HCT116 (cell line): ENCODE results near the gene ZGPAT. TPM values are rescaled to one million over a fixed set of nuclear protein-coding genes. Genes with fewer than 3 reads are reported as not detected.

Source experiments
- ATAC-seq: fragments of 200-7000 bp; cut with Tn5 transposase; 2 replicates; pipeline ENCODE4 v1.9.1; 2020; ENCODE audit warnings: mild to moderate bottlenecking, moderate library complexity
- BruUV-seq: library from RNA; stranded (reverse); fragments of 400-500 nt; replicated peaks from 2 replicates; lab custom pipeline; 2021; lab: Mats Ljungman, UMichigan
- CTCF ChIA-PET: fragments of 300-600 bp; sonication (Branson Sonifier 250); formaldehyde crosslinking; loops from one replicate; lab custom pipeline; 2021; ENCODE audit warnings: antibody characterized with exemption; lab: Charles Lee
- POLR2A ChIA-PET: fragments of 300-600, 350-600 bp; sonication (Branson Sonifier 250); formaldehyde crosslinking; loops from one replicate; lab custom pipeline; 2021; ENCODE audit warnings: antibody characterized with exemption; lab: Charles Lee
- RAD21 ChIA-PET, 2 experiments: fragments of 300-600 bp; sonication (Branson Sonifier 250); formaldehyde crosslinking; loops; one replicate each; lab custom pipeline; 2023; ENCODE audit warnings: low total read pairs in 2 of 2; ENCODE audit not compliant: uncharacterized antibody in 2 of 2, unreplicated experiment in 2 of 2, low non-redundant PET in 1 of 2; lab: Charles Lee
- DNase-seq: peaks from one replicate; pipeline ENCODE4 v3.0.0-alpha.2; 2010; ENCODE audit warnings: low read depth, low spot score
- H2AFZ ChIP-seq: fragments of 200-600 bp; shearing (Covaris generic), sonication (generic); 2 replicates; pipeline ENCODE4 v1.6.1; 2017; ENCODE audit warnings: low read depth, mixed run types, mixed read lengths, antibody characterized with exemption, low read length; ENCODE audit not compliant: poor library complexity, severe bottlenecking
- H3K27ac ChIP-seq: 2 replicates; pipeline ENCODE4 v1.5.1; 2012; ENCODE audit warnings: low read depth, low read length
- H3K27me3 ChIP-seq: fragments of 200-600 bp; sonication (generic); 2 replicates; pipeline ENCODE4 v1.6.1; 2016; ENCODE audit warnings: mixed run types, low read length, mixed read lengths; ENCODE audit not compliant: insufficient read depth
- H3K36me3 ChIP-seq, 2 experiments: fragments of 200-500 bp in 1 of 2; fragments of 200-600 bp in 1 of 2; sonication (Bioruptor generic) in 1 of 2; sonication (generic) in 1 of 2; 2 replicates each; pipeline versions ENCODE4 v1.5.1 to v1.6.1; 2014 to 2016; ENCODE audit warnings: low read length in 2 of 2, inconsistent platforms in 1 of 2, mixed read lengths in 1 of 2, mixed run types in 1 of 2; ENCODE audit not compliant: insufficient read depth in 2 of 2, control insufficient read depth in 1 of 2
- H3K4me1 ChIP-seq, 2 experiments: fragments of 200-600 bp in 1 of 2; sonication (generic) in 1 of 2; 2 replicates each; pipeline versions ENCODE4 v1.5.1 to v1.6.1; 2012 to 2017; ENCODE audit warnings: low read length in 2 of 2, inconsistent platforms in 1 of 2, mild to moderate bottlenecking in 1 of 2, mixed read lengths in 1 of 2, mixed run types in 1 of 2, moderate library complexity in 1 of 2; ENCODE audit not compliant: insufficient read depth in 2 of 2, control insufficient read depth in 1 of 2
- H3K4me2 ChIP-seq: fragments of 200-600 bp; sonication (generic); 2 replicates; pipeline ENCODE4 v1.6.1; 2017; ENCODE audit warnings: mixed run types, low read length, mixed read lengths
- H3K4me3 ChIP-seq, 2 experiments: fragments of 200-600 bp in 1 of 2; sonication (generic) in 1 of 2; replicated peaks in 1 of 2; 2 replicates each; pipeline ENCODE4 v1.5.1; 2011 to 2016; ENCODE audit warnings: low read length in 2 of 2, control low read depth in 1 of 2, low read depth in 1 of 2, mild to moderate bottlenecking in 1 of 2, mixed read lengths in 1 of 2, mixed run types in 1 of 2
- H3K79me2 ChIP-seq: fragments of 200-600 bp; sonication (generic); 2 replicates; pipeline ENCODE4 v1.6.1; 2017; ENCODE audit warnings: mild to moderate bottlenecking, mixed run types, low read length, moderate library complexity, mixed read lengths; ENCODE audit not compliant: insufficient read depth
- H3K9ac ChIP-seq: fragments of 200-600 bp; sonication (generic); 2 replicates; pipeline ENCODE4 v1.6.1; 2016; ENCODE audit warnings: low read length, mixed read lengths
- H3K9me2 ChIP-seq: fragments of 200-600 bp; sonication (generic), shearing (Covaris generic); 2 replicates; pipeline ENCODE4 v1.6.1; 2017; ENCODE audit warnings: mixed run types, mild to moderate bottlenecking, moderate library complexity; ENCODE audit not compliant: insufficient read depth
- H3K9me3 ChIP-seq, 2 experiments: fragments of 200-500 bp in 1 of 2; fragments of 200-600 bp in 1 of 2; sonication (Bioruptor generic) in 1 of 2; sonication (generic) in 1 of 2; 2 replicates each; pipeline ENCODE4 v1.6.1; 2014 to 2017; ENCODE audit warnings: low read length in 2 of 2, mixed read lengths in 2 of 2, inconsistent platforms in 1 of 2, low read depth in 1 of 2, mild to moderate bottlenecking in 1 of 2, mixed run types in 1 of 2, moderate library complexity in 1 of 2; ENCODE audit not compliant: control insufficient read depth in 1 of 2, insufficient read depth in 1 of 2
- H4K20me1 ChIP-seq: fragments of 200-600 bp; sonication (generic), shearing (Covaris generic); 2 replicates; pipeline ENCODE4 v1.6.1; 2017; ENCODE audit warnings: mixed run types, mild to moderate bottlenecking, moderate library complexity; ENCODE audit not compliant: insufficient read depth
- ATF3 ChIP-seq: IDR thresholded peaks from 2 replicates; pipeline ENCODE4 v1.6.1; 2012
- CBX3 ChIP-seq: IDR thresholded peaks from 2 replicates; pipeline ENCODE4 v1.6.1; 2012; ENCODE audit warnings: low read depth
- CTCF ChIP-seq, 3 experiments: fragments of 200-600 bp in 1 of 3; sonication (generic) in 1 of 3; IDR thresholded peaks in 2 of 3; conservative IDR thresholded peaks in 1 of 3; 2 replicates each; pipeline ENCODE4 v1.5.1; 2012 to 2017; ENCODE audit warnings: low read depth in 2 of 3, low read length in 2 of 3, antibody characterized with exemption in 1 of 3, borderline replicate concordance in 1 of 3, control low read depth in 1 of 3, mild to moderate bottlenecking in 1 of 3, mixed read lengths in 1 of 3, mixed run types in 1 of 3, moderate library complexity in 1 of 3; ENCODE audit not compliant: insufficient read depth in 1 of 3
- EGR1 ChIP-seq: IDR thresholded peaks from 2 replicates; pipeline ENCODE4 v1.6.1; 2012; ENCODE audit warnings: low read depth
- ELF1 ChIP-seq: IDR thresholded peaks from 2 replicates; pipeline ENCODE4 v1.6.1; 2012; ENCODE audit warnings: low read depth, borderline replicate concordance
- EZH2 ChIP-seq: fragments of 200-600 bp; sonication (generic); IDR thresholded peaks from 2 replicates; pipeline ENCODE4 v1.6.1; 2017; ENCODE audit warnings: antibody characterized with exemption, mixed run types
- EZH2phosphoT487 ChIP-seq: fragments of 200-600 bp; IDR thresholded peaks from 2 replicates; pipeline ENCODE4 v1.6.1; 2018; ENCODE audit warnings: antibody characterized with exemption, borderline replicate concordance
- FOSL1 ChIP-seq: IDR thresholded peaks from 2 replicates; pipeline ENCODE4 v1.6.1; 2012; ENCODE audit warnings: low read depth
- MAX ChIP-seq: IDR thresholded peaks from 2 replicates; pipeline ENCODE4 v1.6.1; 2012
- POLR2A ChIP-seq: IDR thresholded peaks from 2 replicates; pipeline ENCODE4 v1.7.0; 2011; ENCODE audit warnings: borderline replicate concordance; ENCODE audit not compliant: insufficient read depth, insufficient read length; ENCODE audit errors: extremely low read depth
- POLR2AphosphoS5 ChIP-seq: IDR thresholded peaks from 2 replicates; pipeline ENCODE4 v1.6.1; 2011; ENCODE audit warnings: mild to moderate bottlenecking, low read depth, low read length, moderate library complexity
- SIN3A ChIP-seq: IDR thresholded peaks from 2 replicates; pipeline ENCODE4 v1.6.1; 2012; ENCODE audit warnings: low read depth
- YY1 ChIP-seq: IDR thresholded peaks from 2 replicates; pipeline ENCODE4 v1.6.1; 2011; ENCODE audit warnings: low read length, low read depth, moderate library complexity, mild to moderate bottlenecking; ENCODE audit not compliant: insufficient replicate concordance; ENCODE audit errors: extremely low read depth
- ZBTB33 ChIP-seq: IDR thresholded peaks from 2 replicates; pipeline ENCODE4 v1.6.1; 2011; ENCODE audit warnings: mild to moderate bottlenecking, low read length, moderate library complexity; ENCODE audit not compliant: insufficient replicate concordance; ENCODE audit errors: extremely low read depth
- ZFX ChIP-seq: fragments of 450-650 bp; IDR thresholded peaks from 2 replicates; pipeline ENCODE4 v1.6.1; 2017
- intact Hi-C: fragments of 100-400 bp; cut with micrococcal nuclease; formaldehyde crosslinking; loops from 2 replicates; pipeline ENCODE4 v1.10.0; 2022
- total RNA-seq: library from RNA; stranded (reverse); gene quantifications from one replicate; pipeline ENCODE4 v1.2.1, GENCODE V29; 2021; ENCODE audit not compliant: unreplicated experiment

The ZGPAT gene
- total RNA-seq, 1 experiment from 2014 or later: 30.6 TPM

GRCh38 chr20:63741676-63742380 lies 34.0 kb downstream of the ZGPAT start:
- intact Hi-C loops: no loop called here
- no peak overlapping the region for H2AFZ ChIP-seq
- no peak for ATAC-seq
- peak overlapping the region; percentile 76 to 85 for H3K4me3 ChIP-seq
- no peak for DNase-seq
- peaks cover 18% of the 10 kb centered on the region for H3K79me2 ChIP-seq
- RAD21 ChIA-PET: no interaction called here
- H3K27ac ChIP-seq: peak overlapping the region; percentile 96
- no peaks in the 10 kb centered on the region for H3K9me3 ChIP-seq
- peaks cover 3 to 23% of the 10 kb centered on the region in 2 experiments; a peak in 2 of 4 replicates for H3K36me3 ChIP-seq
- no peaks in the 10 kb centered on the region for H3K9me2 ChIP-seq
- H4K20me1 ChIP-seq: no peaks in the 10 kb centered on the region
- peak overlapping the region; percentile 89 for H3K9ac ChIP-seq
- no peaks in the 10 kb centered on the region for H3K27me3 ChIP-seq
- POLR2A ChIA-PET: interaction anchor here (1.6 to 1.7 kb wide), 2 partner anchors 34 to 124 kb away, joined by 6 to 12 read pairs; partner anchors contain the start of genes ARFRP1, TPD52L2 and ZGPAT
- TF ChIP-seq CBX3: no peak
- no peak for TF ChIP-seq YY1
- TF ChIP-seq POLR2A: no peak
- TF ChIP-seq FOSL1: no peak
- no peak for TF ChIP-seq ATF3
- no peak for TF ChIP-seq EGR1
- no peak for TF ChIP-seq ZFX
- no peak for TF ChIP-seq SIN3A
- TF ChIP-seq MAX: no peak
- TF ChIP-seq CTCF (IDR thresholded peaks at IDR 0.05 in 2 of 3, conservative IDR thresholded peaks at IDR 0.05 in 1 of 3; ENCODE audit: borderline replicate concordance in 1 of 3, insufficient read depth in 1 of 3, low read depth in 2 of 3, low read length in 2 of 3): no peak
- no peak for TF ChIP-seq EZH2phosphoT487
- TF ChIP-seq ELF1: no peak
- TF ChIP-seq EZH2: no peak
- TF ChIP-seq ZBTB33: no peak
- TF ChIP-seq POLR2AphosphoS5: no peak
- peak overlapping the region; percentile 78 for H3K4me2 ChIP-seq
- BruUV-seq: no TSS peak
- CTCF ChIA-PET: interaction anchor here (1.1 to 1.6 kb wide), 3 partner anchors 34 to 239 kb away, joined by 3 to 5 read pairs (median 4); partner anchors contain the start of genes ARFRP1, PRPF6, TPD52L2 and ZGPAT
- peaks cover 13 to 35% of the 10 kb centered on the region in 2 experiments; a peak in 3 of 4 replicates for H3K4me1 ChIP-seq
